GM10266 (cell line): ENCODE measurements around the gene FMN2.

Source experiments
- DNase-seq: peaks from one replicate; pipeline ENCODE4 v3.0.0; 2012; ENCODE audit errors: extremely low spot score
- TF ChIP-seq, protein P1 (sequence below): IDR thresholded peaks from 2 replicates; pipeline ENCODE4 v1.5.1; 2012; ENCODE audit warnings: mild to moderate bottlenecking, low read depth; ENCODE audit not compliant: control insufficient read depth, insufficient read depth; ENCODE audit errors: missing control alignments

Gene FMN2

GRCh38 chr1:240475832-240476231, 384.1 kb downstream of the FMN2 start:
- no peak for DNase-seq

DNA sequence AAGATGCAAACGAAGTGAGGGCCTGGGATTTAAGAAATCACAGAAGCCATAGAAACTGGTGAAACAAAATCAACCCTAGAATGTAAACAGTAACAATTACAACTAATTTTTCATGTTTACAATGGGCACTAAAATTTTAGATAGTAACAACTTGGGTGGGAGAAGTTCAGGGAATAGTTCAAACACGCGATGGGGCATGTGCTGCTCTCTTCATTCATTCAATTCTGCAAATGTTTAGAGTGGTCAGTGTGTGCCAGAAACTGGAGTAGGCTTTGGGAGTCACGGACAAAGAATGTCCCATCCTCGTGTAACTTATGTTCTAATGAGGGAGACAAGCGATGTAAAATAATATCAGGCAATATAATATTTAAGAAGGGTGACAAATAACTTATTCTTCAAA, 386.9 kb downstream of the FMN2 start:
- DNase-seq: no peak
- TF ChIP-seq, protein P1, sequence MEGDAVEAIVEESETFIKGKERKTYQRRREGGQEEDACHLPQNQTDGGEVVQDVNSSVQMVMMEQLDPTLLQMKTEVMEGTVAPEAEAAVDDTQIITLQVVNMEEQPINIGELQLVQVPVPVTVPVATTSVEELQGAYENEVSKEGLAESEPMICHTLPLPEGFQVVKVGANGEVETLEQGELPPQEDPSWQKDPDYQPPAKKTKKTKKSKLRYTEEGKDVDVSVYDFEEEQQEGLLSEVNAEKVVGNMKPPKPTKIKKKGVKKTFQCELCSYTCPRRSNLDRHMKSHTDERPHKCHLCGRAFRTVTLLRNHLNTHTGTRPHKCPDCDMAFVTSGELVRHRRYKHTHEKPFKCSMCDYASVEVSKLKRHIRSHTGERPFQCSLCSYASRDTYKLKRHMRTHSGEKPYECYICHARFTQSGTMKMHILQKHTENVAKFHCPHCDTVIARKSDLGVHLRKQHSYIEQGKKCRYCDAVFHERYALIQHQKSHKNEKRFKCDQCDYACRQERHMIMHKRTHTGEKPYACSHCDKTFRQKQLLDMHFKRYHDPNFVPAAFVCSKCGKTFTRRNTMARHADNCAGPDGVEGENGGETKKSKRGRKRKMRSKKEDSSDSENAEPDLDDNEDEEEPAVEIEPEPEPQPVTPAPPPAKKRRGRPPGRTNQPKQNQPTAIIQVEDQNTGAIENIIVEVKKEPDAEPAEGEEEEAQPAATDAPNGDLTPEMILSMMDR: no peak

More at GRCh38 chr1:240475832-240476231, 384.1 kb downstream of the FMN2 start:
- TF ChIP-seq, protein P1: no peak

- TF ChIP-seq, protein P1: no peak
- DNase-seq: no peak
Measured at GRCh38 chr1:240484804-240485443, 393.2 kb downstream of the FMN2 start.

DNA sequence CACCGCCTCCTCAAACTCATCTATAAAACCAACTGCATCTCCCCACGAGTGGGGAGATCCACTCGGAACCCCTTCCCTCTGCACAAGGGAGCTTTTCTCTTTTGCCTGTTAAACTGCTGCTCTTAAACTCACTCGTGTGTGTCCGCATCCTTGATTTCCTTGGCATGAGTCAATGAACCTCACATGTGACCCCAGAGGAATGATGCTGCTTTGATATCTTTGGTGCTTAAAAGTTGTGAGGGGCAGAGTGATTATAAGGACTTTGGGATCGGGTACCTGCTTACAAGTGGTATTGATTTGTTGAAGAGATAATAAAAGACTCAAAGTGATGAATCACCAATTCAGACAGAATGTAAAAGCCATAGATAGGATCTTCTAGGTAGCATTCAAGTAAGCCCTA, 394.9 kb downstream of the FMN2 start:
- TF ChIP-seq, protein P1: no peak
- DNase-seq: no peak

- TF ChIP-seq, protein P1: no peak
- DNase-seq: no peak
Measured at GRCh38 chr1:240487493-240487892, 395.8 kb downstream of the FMN2 start.

GRCh38 chr1:240491156-240491555, 399.5 kb downstream of the FMN2 start:
- no peak for DNase-seq

GRCh38 chr1:240491796-240492195, 400.1 kb downstream of the FMN2 start:
- TF ChIP-seq, protein P1: no peak
- no peak for DNase-seq

More at GRCh38 chr1:240491156-240491555, 399.5 kb downstream of the FMN2 start:
- TF ChIP-seq, protein P1: no peak
